ENCODE results near the gene DST. TPM values are rescaled to one million over a fixed set of nuclear protein-coding genes. Genes with fewer than 3 reads are reported as not detected.

The DST gene
- total RNA-seq, 1 experiment from 2014 or later: 144 TPM

GRCh38 chr6:56613247-56613851, 29.3 kb downstream of the DST start:
- no peaks in the 10 kb centered on the region for H3K9me2 ChIP-seq (ENCODE audit: insufficient read depth)
- H3K27ac ChIP-seq (ENCODE audit: low read depth, low read length): no peak overlapping the region
- no peaks in the 10 kb centered on the region for H3K9me3 ChIP-seq (ENCODE audit: control insufficient read depth in 1 of 2, insufficient read depth in 1 of 2, low read depth in 1 of 2, low read length in 2 of 2)
- DNase-seq (ENCODE audit: low read depth, low spot score): no peak
- no TSS peak for BruUV-seq (replicated peaks)
- POLR2A ChIA-PET: no interaction called here
- H3K4me2 ChIP-seq (ENCODE audit: low read length): no peak overlapping the region
- no peak overlapping the region for H3K4me3 ChIP-seq (replicated peaks in 1 of 2; ENCODE audit: low read depth in 1 of 2, low read length in 2 of 2)
- CTCF ChIA-PET: interaction anchor here (1.3 kb wide), 1 partner anchor 18 kb away, joined by 4 read pairs; no protein-coding TSS in a partner anchor
- intact Hi-C loops (cut with micrococcal nuclease): no loop called here
- ATAC-seq: no peak
- H2AFZ ChIP-seq (ENCODE audit: low read depth, low read length, poor library complexity, severe bottlenecking): no peak overlapping the region
- no peaks in the 10 kb centered on the region for H3K4me1 ChIP-seq (ENCODE audit: control insufficient read depth in 1 of 2, insufficient read depth in 2 of 2, low read length in 2 of 2)
- RAD21 ChIA-PET (ENCODE audit: low non-redundant PET in 1 of 2, low total read pairs in 2 of 2, uncharacterized antibody in 2 of 2, unreplicated experiment in 2 of 2): no interaction called here
- H3K79me2 ChIP-seq (ENCODE audit: insufficient read depth, low read length): no peaks in the 10 kb centered on the region
- H3K9ac ChIP-seq (ENCODE audit: low read length): no peak overlapping the region
- no peaks in the 10 kb centered on the region for H3K27me3 ChIP-seq (ENCODE audit: insufficient read depth, low read length)
- no peaks in the 10 kb centered on the region for H4K20me1 ChIP-seq (ENCODE audit: insufficient read depth)
- H3K36me3 ChIP-seq (ENCODE audit: control insufficient read depth in 1 of 2, insufficient read depth in 2 of 2, low read length in 2 of 2): peaks cover 13 to 21% of the 10 kb centered on the region in 2 experiments; a peak in 3 of 4 replicates
- TF ChIP-seq JUND (IDR thresholded peaks at IDR 0.05): no peak
- no peak for TF ChIP-seq SP1 (IDR thresholded peaks at IDR 0.05; ENCODE audit: low read depth)
- no peak for TF ChIP-seq YY1 (IDR thresholded peaks at IDR 0.05; ENCODE audit: extremely low read depth, insufficient replicate concordance, low read depth, low read length)
- TF ChIP-seq REST (IDR thresholded peaks at IDR 0.05; ENCODE audit: low read depth): no peak
- TF ChIP-seq ATF3 (IDR thresholded peaks at IDR 0.05): no peak

- Histone ChIP-seq H3K36me3 (ENCODE audit: control insufficient read depth in 1 of 2, insufficient read depth in 2 of 2, low read length in 2 of 2) (peaks cover 9 to 14% of the 10 kb centered on the region in 2 experiments), H3K4me2 (ENCODE audit: low read length) (no peak overlapping the region), H3K9me3 (ENCODE audit: control insufficient read depth in 1 of 2, insufficient read depth in 1 of 2, low read depth in 1 of 2, low read length in 2 of 2) (no peaks in the 10 kb centered on the region), H3K4me3 (replicated peaks in 1 of 2; ENCODE audit: low read depth in 1 of 2, low read length in 2 of 2) (no peak overlapping the region), H3K27me3 (ENCODE audit: insufficient read depth, low read length) (no peaks in the 10 kb centered on the region), H2AFZ (ENCODE audit: low read depth, low read length, poor library complexity, severe bottlenecking) (no peak overlapping the region), H3K4me1 (ENCODE audit: control insufficient read depth in 1 of 2, insufficient read depth in 2 of 2, low read length in 2 of 2) (no peaks in the 10 kb centered on the region), H3K27ac (ENCODE audit: low read depth, low read length) (no peak overlapping the region), H3K9ac (ENCODE audit: low read length) (no peak overlapping the region), H3K9me2 (ENCODE audit: insufficient read depth) (no peaks in the 10 kb centered on the region), H4K20me1 (ENCODE audit: insufficient read depth) (no peaks in the 10 kb centered on the region), H3K79me2 (ENCODE audit: insufficient read depth, low read length) (no peaks in the 10 kb centered on the region)
- RAD21 ChIA-PET (ENCODE audit: low non-redundant PET in 1 of 2, low total read pairs in 2 of 2, uncharacterized antibody in 2 of 2, unreplicated experiment in 2 of 2): no interaction called here
- POLR2A ChIA-PET: no interaction called here
- ATAC-seq (no peak), DNase-seq (ENCODE audit: low read depth, low spot score) (no peak)
- intact Hi-C loops (cut with micrococcal nuclease): no loop called here
- no TSS peak for BruUV-seq (replicated peaks)
- CTCF ChIA-PET: no interaction called here
- TF ChIP-seq SP1 (IDR thresholded peaks at IDR 0.05; ENCODE audit: low read depth): no peak
- TF ChIP-seq JUND (IDR thresholded peaks at IDR 0.05): no peak
- no peak for TF ChIP-seq CTCF (IDR thresholded peaks at IDR 0.05 in 2 of 3, conservative IDR thresholded peaks at IDR 0.05 in 1 of 3; ENCODE audit: borderline replicate concordance in 1 of 3, insufficient read depth in 1 of 3, low read depth in 2 of 3, low read length in 2 of 3)
- no peak for TF ChIP-seq MAX (IDR thresholded peaks at IDR 0.05)
- TF ChIP-seq ELF1 (IDR thresholded peaks at IDR 0.05; ENCODE audit: borderline replicate concordance, low read depth): no peak
- no peak for TF ChIP-seq POLR2AphosphoS5 (IDR thresholded peaks at IDR 0.05; ENCODE audit: low read depth, low read length)
- TF ChIP-seq ZBTB33 (IDR thresholded peaks at IDR 0.05; ENCODE audit: extremely low read depth, insufficient replicate concordance, low read length): no peak
- no peak for TF ChIP-seq CBX3 (IDR thresholded peaks at IDR 0.05; ENCODE audit: low read depth)
These were observed 34.4 kb downstream of the DST start for GRCh38 chr6:56608332-56608731.
